GM18861 (cell line): Measurements from ENCODE around the gene ARSK.

Experiments used
- ATAC-seq: cut with Tn5 transposase; IDR thresholded peaks from one replicate; pipeline ENCODE4 v1.9.1; 2021; ENCODE audit not compliant: unreplicated experiment

Gene ARSK

GRCh38 chr5:95554647-95555548, at the start of gene ARSK, which contains the start of gene SKIC3:
TSS of gene ARSK (plus strand) at chr5:95555101. CDS start at chr5:95555279, 178 bp downstream.
TSS of gene SKIC3 (minus strand) at chr5:95554977. CDS start at chr5:95547150, 7,827 bp downstream.
- ATAC-seq = peak; percentile 91

- ATAC-seq = no peak
Observed at GRCh38 chr5:95508550-95508949, 46.4 kb upstream of the ARSK start.

- no peak for ATAC-seq
Observed at GRCh38 chr5:95511606-95512005, 43.3 kb upstream of the ARSK start.

GRCh38 chr5:95518417-95518816, 36.5 kb upstream of the ARSK start:
- ATAC-seq = no peak

GRCh38 chr5:95519151-95519550, 35.8 kb upstream of the ARSK start:
- ATAC-seq = no peak

- no peak for ATAC-seq
Observed at GRCh38 chr5:95519681-95520080, 35.2 kb upstream of the ARSK start.

GRCh38 chr5:95520206-95520605, 34.7 kb upstream of the ARSK start:
- no peak for ATAC-seq

GRCh38 chr5:95524423-95524822, 30.5 kb upstream of the ARSK start:
- ATAC-seq = no peak

GRCh38 chr5:95526871-95527270, 28.0 kb upstream of the ARSK start:
- no peak for ATAC-seq

GRCh38 chr5:95528565-95528964, 26.3 kb upstream of the ARSK start:
- no peak for ATAC-seq

- ATAC-seq = no peak
Observed at GRCh38 chr5:95530416-95530815, 24.5 kb upstream of the ARSK start.

- no peak for ATAC-seq
Observed at GRCh38 chr5:95531491-95531890, 23.4 kb upstream of the ARSK start.

- no peak for ATAC-seq
Observed at GRCh38 chr5:95532415-95532814, 22.5 kb upstream of the ARSK start.

GRCh38 chr5:95533106-95533505, 21.8 kb upstream of the ARSK start:
- no peak for ATAC-seq

GRCh38 chr5:95533761-95534160, 21.1 kb upstream of the ARSK start:
- no peak for ATAC-seq

GRCh38 chr5:95537501-95537900, 17.4 kb upstream of the ARSK start:
- ATAC-seq = no peak

GRCh38 chr5:95543017-95543705, 11.7 kb upstream of the ARSK start:
- ATAC-seq = peak; percentile 66

- no peak for ATAC-seq
Observed at GRCh38 chr5:95549030-95549429, 5.9 kb upstream of the ARSK start.

- ATAC-seq = peak; percentile 19
Observed at GRCh38 chr5:95554331-95554646, 612 bp upstream of the ARSK start.

GRCh38 chr5:95555553-95555952, 652 bp downstream of the ARSK start:
- ATAC-seq = no peak

GRCh38 chr5:95557841-95558240, 2.9 kb downstream of the ARSK start:
- ATAC-seq = no peak

- ATAC-seq = no peak
Observed at GRCh38 chr5:95562282-95562681, 7.4 kb downstream of the ARSK start.
